ENCODE data around the gene PPFIA4. TPM values are rescaled to one million over a fixed set of nuclear protein-coding genes. Genes with fewer than 3 reads are reported as not detected.

Gene PPFIA4
- total RNA-seq, 1 experiment from 2014 or later, result 21.1 TPM

- CTCF ChIA-PET, result interaction anchor here (0.6 to 8.9 kb wide), 6 partner anchors 9 to 224 kb away, joined by 3 to 412 read pairs (median 4); partner anchors contain the start of gene ADORA1
Observed at GRCh38 chr1:203043830-203044545, 17.7 kb downstream of the PPFIA4 start.

GRCh38 chr1:203044546-203045250 lies 18.4 kb downstream of the PPFIA4 start:
- Mint-ChIP-seq H3K4me3 (no peak overlapping the region), H3K27ac (peak overlapping the region; percentile 52), H3K4me1 (peaks cover 23% of the 10 kb centered on the region), H3K36me3 (peaks cover 23% of the 10 kb centered on the region), H3K9me3 (no peaks in the 10 kb centered on the region), H3K27me3 (ENCODE audit: low read depth) (no peaks in the 10 kb centered on the region; the same call in 1 of the 2 replicates)
- DNase-seq (ENCODE audit: low spot score) (no peak), ATAC-seq (no peak)
- CTCF ChIA-PET, result interaction anchor here (1.2 to 8.9 kb wide), 4 partner anchors 9 to 223 kb away, joined by 4 to 369 read pairs (median 8); partner anchors contain the start of gene ADORA1
- POLR2A ChIA-PET, result no interaction called here
- no peak for TF ChIP-seq NFATC4 (CRISPR knock-in tag; IDR thresholded peaks at IDR 0.05)
- no peak for TF ChIP-seq STAT6 (CRISPR knock-in tag; conservative IDR thresholded peaks at IDR 0.05; ENCODE audit: low read depth)
- no peak for TF ChIP-seq FOXJ3 (CRISPR knock-in tag; IDR thresholded peaks at IDR 0.05; ENCODE audit: borderline replicate concordance)
- no peak for TF ChIP-seq ZNF425 (CRISPR knock-in tag; conservative IDR thresholded peaks at IDR 0.05)
- no peak for TF ChIP-seq JUN (CRISPR knock-in tag; IDR thresholded peaks at IDR 0.05)
- TF ChIP-seq ZNF121 (CRISPR knock-in tag; IDR thresholded peaks at IDR 0.05), result no peak
- TF ChIP-seq USF1 (CRISPR knock-in tag; IDR thresholded peaks at IDR 0.05), result no peak
- no peak for TF ChIP-seq GABPB1 (CRISPR knock-in tag; IDR thresholded peaks at IDR 0.05)
- TF ChIP-seq GTF2I (CRISPR knock-in tag; conservative IDR thresholded peaks at IDR 0.05), result no peak

More at GRCh38 chr1:203043830-203044545, 17.7 kb downstream of the PPFIA4 start:
- no peak overlapping the region for H3K27ac Mint-ChIP-seq
- no peak overlapping the region for H3K4me3 Mint-ChIP-seq
- no peaks in the 10 kb centered on the region for H3K9me3 Mint-ChIP-seq
- no peak for DNase-seq (ENCODE audit: low spot score)
- H3K36me3 Mint-ChIP-seq, result peaks cover 27% of the 10 kb centered on the region
- POLR2A ChIA-PET, result no interaction called here
- no peaks in the 10 kb centered on the region; the same call in 1 of the 2 replicates for H3K27me3 Mint-ChIP-seq (ENCODE audit: low read depth)
- ATAC-seq, result no peak
- TF ChIP-seq ATF1 (CRISPR knock-in tag; IDR thresholded peaks at IDR 0.05) (no peak), NFE2L1 (CRISPR knock-in tag; IDR thresholded peaks at IDR 0.05) (no peak), ATF3 (CRISPR knock-in tag; conservative IDR thresholded peaks at IDR 0.05) (no peak), FOXP4 (CRISPR knock-in tag; IDR thresholded peaks at IDR 0.05) (no peak), ZNF396 (CRISPR knock-in tag; IDR thresholded peaks at IDR 0.05; ENCODE audit: borderline replicate concordance) (no peak), GTF2I (CRISPR knock-in tag; conservative IDR thresholded peaks at IDR 0.05) (no peak), NFYB (CRISPR knock-in tag; conservative IDR thresholded peaks at IDR 0.05; ENCODE audit: low read depth) (no peak), ZNF219 (CRISPR knock-in tag; IDR thresholded peaks at IDR 0.05; ENCODE audit: borderline replicate concordance) (no peak), JAZF1 (CRISPR knock-in tag; IDR thresholded peaks at IDR 0.05) (no peak), GABPB1 (CRISPR knock-in tag; IDR thresholded peaks at IDR 0.05) (no peak), NR3C1 (CRISPR knock-in tag; conservative IDR thresholded peaks at IDR 0.05; ENCODE audit: low read depth) (no peak), HMGXB4 (CRISPR knock-in tag; IDR thresholded peaks at IDR 0.05) (no peak), SP1 (CRISPR knock-in tag; conservative IDR thresholded peaks at IDR 0.05) (no peak), ZNF423 (CRISPR knock-in tag; IDR thresholded peaks at IDR 0.05) (no peak)
- peaks cover 30% of the 10 kb centered on the region for H3K4me1 Mint-ChIP-seq
